HG03108 (cell line): ENCODE measurements around the gene ABCF2.
A peak's percentile ranks its signal among the peaks of the same experiment; 100 is the strongest.

Experiments used
- ATAC-seq: cut with Tn5 transposase; IDR thresholded peaks from one replicate; pipeline ENCODE4 v1.9.1; 2021; ENCODE audit warnings: moderate library complexity; ENCODE audit not compliant: unreplicated experiment

ABCF2 gene

DNA sequence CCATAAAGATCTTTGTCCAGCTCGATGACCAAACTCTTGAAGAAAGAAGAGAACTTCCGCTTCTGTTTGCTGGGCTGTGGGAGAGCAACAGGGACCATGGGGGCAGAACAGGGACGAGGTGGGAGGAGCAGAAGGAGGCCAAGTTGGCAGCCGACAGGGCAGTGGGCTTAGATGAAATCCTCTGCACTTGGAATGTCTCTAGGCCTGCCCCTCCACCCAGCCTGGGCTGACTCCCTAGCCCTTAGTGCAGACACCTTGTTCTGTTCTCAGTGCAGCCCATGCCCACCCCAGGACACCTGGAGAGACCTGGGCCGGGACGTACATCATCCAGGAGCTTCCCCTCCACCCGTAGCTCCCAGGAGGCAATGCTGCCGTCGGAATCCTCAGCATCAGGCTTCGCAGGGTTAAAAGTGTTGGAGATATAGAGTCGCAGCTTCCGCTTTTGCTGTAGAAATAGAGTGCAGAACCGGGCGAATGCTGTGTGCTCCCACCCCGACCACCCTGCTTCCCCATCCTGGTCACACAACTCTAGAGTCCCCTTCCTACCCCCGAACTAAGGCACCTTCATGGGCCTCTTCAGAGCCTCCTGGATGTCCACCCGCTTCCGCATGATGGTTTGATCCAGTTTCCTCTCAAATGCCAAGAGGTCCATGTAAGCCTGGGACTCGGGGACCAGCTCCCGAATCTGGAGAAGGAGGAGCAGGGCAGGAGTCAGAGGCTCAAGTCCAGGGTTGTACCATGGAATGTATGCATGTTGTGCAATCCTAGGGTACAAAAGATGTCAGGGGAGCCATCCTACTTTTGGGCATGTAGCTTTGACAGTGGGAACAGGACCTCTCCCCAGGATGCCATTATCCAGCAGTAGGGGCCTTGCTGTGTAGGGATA is 15.4 kb upstream of the ABCF2 start:
- ATAC-seq, result no peak

DNA sequence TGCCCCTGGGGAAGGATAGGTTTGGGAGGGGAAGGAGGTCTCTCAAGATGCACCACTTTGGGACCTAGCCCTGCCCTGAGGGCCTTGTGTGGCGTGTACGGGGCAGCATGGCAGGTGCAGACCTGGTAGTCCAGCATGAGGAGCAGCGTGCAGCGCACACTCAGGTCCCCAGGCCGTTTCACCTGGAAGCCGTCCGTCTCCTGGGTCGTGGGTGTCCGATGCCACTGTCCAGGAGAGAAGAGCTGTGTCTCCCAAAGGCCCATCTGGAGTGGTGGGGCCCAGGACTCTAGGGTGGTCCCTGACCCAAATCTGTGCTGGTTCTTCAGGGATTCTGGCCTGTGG is 14.7 kb upstream of the ABCF2 start:
- no peak for ATAC-seq

DNA sequence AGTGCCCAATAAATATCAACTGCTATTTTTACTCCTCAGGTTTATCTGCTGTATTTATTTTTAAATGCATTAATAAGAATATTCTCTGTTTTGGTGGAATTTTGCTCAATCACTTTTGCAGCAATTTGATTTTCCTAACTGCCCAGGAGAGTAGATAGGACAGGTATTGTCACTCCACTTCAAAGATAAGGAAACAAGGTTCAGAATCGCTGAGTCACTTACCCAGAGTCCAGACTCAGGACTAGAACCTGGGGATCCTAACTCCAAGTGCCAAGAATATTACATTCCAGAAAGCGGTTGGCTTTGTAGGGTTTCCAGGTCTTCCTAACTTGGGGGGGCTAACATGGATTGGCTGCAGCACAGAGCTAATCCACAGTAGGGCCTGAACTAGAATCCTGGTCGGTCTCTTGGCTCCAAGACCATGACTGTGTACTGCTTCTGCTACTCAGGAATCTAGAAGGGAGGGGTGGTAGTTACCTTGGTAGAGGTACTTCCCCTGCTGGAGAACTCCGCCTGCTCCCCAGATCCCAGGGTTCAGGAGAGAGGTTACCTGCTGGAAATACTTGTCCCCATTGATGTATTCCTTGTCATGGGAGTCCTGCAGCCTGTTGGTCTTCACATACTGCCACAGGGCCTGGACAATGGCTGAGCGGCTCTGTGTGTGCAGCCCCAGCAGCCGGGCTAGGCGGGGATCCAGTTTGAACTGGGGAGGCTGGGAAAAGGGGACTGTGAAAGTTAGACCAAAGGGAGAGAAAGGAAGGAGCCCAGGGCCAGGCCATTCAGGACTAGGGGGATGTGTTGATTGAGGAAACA is 14.1 kb upstream of the ABCF2 start:
- no peak for ATAC-seq

DNA sequence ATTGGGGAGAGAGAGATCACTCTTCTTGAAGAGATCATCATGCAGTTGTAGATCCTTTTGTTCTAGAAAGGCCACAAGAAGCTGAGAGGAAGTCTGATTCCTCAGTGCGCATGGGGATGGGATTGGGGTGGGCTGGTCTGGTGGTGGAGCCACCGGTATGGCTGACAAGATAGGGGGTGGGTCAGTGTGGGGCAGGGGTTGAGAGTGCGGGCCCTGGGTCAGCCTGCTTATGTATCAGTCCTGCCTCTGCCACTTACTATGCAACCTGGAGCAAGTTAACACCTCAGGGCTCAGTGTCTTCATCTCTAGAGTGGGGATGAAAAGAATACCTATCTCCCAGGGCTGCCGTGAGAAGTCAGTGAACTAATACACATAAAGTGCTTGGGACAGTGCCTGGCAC is 13.5 kb upstream of the ABCF2 start:
- ATAC-seq, result no peak

DNA sequence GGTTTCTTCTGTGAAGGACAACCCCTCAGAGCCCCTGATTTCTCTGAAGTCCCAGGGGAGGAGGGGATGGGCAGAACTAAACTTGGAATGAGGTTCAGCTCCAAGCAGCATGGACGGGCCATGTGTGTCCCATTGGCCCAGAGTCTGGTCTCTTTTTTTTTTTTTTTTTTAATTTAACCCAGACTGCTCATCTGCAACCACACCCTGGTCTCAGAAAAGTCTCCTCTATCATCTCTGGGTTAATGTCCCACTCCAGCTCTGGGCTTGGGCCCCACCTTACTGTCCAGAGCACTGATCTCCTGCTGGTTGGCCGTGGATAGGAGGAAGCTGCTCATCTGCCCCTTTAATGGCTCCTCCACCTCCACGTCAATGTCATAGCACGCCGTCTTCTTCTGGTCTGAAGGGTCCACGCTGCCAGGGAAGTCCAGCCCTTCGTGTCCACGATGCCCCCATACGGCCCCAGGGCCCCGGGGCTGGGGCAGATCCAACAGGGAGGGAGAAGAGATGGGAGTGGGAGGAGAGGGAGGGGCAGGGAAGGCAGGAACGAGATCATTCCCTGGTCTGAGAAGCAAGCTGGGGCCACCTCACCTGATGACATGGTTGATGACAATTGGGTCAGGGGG is 12.9 kb upstream of the ABCF2 start:
- ATAC-seq, result no peak

DNA sequence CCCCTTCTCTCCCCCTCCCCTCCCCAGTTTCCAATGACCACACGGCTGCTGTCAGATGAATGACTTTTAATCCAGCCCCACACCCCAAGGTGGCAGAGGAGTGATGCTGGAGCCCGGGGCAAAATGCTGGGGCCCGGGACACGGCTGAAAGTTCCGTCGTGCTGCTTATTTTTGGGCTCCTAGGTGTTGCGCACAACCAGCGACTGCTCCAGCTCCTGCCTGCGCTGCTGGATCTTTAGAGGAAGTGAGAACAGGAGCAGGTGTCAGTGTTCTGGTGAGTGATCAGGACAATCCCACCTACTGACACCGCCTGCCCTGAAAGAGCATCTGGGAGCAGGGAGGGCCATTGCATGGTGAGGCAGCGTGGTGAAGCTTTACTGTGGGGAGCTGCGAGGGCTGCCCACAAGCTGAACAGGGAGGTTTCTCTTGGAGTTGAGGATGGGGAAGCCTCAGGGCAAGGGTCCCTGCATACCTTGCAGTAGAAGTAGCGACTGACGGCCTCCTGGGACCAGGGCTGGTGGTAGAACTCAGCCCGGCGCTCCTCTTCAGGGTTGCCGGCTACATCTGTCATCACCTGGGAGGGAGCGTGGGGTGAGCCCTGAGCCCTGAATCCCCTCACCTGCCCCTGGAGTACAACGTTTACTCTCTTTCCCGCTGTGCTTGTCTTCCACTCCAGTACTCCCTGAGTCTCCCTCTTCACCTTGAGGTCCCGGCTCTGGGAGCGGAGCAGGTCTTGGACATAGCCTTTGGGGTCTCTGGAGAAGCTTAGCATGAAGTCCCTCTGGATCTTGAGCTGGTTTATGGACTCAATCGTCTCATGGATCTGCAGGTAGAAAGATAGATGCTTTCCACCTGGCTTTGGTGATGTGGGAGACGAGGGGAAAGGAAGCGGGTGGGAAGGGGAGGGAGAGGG is 12.2 kb upstream of the ABCF2 start:
- ATAC-seq, result no peak

DNA sequence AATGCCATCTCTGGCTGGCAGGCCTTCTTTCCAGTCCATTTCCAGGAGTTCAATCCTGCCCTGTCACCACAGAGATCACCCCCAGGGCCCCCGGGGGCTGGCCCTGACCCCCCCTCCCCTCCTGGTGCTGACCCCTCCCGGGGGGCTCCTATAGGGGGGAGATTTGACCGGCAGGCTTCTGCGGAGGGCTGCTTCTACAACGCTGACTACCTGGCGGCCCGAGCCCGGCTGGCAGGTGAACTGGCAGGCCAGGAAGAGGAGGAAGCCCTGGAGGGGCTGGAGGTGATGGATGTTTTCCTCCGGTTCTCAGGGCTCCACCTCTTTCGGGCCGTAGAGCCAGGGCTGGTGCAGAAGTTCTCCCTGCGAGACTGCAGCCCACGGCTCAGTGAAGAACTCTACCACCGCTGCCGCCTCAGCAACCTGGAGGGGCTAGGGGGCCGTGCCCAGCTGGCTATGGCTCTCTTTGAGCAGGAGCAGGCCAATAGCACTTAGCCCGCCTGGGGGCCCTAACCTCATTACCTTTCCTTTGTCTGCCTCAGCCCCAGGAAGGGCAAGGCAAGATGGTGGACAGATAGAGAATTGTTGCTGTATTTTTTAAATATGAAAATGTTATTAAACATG is 11.3 kb upstream of the ABCF2 start:
- ATAC-seq, result no peak

DNA sequence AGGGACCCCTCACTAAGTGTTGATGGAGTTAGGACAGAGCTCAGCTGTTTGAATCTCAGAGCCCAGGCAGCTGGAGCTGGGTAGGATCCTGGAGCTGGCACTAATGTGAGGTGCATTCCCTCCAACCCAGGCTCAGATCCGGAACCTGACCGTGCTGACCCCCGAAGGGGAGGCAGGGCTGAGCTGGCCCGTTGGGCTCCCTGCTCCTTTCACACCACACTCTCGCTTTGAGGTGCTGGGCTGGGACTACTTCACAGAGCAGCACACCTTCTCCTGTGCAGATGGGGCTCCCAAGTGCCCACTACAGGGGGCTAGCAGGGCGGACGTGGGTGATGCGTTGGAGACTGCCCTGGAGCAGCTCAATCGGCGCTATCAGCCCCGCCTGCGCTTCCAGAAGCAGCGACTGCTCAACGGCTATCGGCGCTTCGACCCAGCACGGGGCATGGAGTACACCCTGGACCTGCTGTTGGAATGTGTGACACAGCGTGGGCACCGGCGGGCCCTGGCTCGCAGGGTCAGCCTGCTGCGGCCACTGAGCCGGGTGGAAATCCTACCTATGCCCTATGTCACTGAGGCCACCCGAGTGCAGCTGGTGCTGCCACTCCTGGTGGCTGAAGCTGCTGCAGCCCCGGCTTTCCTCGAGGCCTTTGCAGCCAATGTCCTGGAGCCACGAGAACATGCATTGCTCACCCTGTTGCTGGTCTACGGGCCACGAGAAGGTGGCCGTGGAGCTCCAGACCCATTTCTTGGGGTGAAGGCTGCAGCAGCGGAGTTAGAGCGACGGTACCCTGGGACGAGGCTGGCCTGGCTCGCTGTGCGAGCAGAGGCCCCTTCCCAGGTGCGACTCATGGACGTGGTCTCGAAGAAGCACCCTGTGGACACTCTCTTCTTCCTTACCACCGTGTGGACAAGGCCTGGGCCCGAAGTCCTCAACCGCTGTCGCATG is 10.5 kb upstream of the ABCF2 start:
- ATAC-seq, result no peak

DNA sequence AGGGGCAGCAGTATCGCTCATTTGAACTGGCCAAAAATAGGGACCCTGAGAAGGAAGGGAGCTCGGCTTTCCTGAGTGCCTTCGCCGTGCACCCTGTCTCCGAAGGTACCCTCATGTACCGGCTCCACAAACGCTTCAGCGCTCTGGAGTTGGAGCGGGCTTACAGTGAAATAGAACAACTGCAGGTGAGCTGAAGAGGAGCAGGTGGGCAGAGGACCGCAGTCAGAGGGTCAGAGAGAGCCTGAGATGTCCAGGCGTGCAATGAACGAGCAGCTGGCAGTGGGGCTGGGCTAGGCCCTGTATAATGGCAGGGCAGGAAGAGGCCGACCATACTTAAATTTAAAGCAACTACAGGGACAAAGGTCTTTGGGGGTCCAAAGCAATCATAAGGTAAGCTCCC is 9.4 kb upstream of the ABCF2 start:
- no peak for ATAC-seq

DNA sequence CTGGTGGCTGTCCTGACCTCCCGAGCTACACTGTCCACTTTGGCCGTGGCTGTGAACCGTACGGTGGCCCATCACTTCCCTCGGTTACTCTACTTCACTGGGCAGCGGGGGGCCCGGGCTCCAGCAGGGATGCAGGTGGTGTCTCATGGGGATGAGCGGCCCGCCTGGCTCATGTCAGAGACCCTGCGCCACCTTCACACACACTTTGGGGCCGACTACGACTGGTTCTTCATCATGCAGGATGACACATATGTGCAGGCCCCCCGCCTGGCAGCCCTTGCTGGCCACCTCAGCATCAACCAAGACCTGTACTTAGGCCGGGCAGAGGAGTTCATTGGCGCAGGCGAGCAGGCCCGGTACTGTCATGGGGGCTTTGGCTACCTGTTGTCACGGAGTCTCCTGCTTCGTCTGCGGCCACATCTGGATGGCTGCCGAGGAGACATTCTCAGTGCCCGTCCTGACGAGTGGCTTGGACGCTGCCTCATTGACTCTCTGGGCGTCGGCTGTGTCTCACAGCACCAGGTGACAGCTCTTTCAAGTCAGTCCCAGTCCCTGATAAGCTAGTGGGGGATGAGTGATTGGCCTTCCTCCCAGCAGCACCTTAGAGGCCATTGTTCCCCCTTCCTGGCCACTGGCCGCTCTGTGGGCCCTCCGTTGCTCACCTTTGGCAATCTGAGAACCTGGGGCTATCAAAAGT is 8.2 kb upstream of the ABCF2 start:
- no peak for ATAC-seq

DNA sequence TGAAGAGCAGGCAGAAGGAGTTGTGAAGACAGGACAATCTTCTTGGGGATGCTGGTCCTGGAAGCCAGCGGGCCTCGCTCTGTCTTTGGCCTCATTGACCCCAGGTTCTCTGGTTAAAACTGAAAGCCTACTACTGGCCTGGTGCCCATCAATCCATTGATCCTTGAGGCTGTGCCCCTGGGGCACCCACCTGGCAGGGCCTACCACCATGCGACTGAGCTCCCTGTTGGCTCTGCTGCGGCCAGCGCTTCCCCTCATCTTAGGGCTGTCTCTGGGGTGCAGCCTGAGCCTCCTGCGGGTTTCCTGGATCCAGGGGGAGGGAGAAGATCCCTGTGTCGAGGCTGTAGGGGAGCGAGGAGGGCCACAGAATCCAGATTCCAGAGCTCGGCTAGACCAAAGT is 6.8 kb upstream of the ABCF2 start:
- ATAC-seq, result no peak

DNA sequence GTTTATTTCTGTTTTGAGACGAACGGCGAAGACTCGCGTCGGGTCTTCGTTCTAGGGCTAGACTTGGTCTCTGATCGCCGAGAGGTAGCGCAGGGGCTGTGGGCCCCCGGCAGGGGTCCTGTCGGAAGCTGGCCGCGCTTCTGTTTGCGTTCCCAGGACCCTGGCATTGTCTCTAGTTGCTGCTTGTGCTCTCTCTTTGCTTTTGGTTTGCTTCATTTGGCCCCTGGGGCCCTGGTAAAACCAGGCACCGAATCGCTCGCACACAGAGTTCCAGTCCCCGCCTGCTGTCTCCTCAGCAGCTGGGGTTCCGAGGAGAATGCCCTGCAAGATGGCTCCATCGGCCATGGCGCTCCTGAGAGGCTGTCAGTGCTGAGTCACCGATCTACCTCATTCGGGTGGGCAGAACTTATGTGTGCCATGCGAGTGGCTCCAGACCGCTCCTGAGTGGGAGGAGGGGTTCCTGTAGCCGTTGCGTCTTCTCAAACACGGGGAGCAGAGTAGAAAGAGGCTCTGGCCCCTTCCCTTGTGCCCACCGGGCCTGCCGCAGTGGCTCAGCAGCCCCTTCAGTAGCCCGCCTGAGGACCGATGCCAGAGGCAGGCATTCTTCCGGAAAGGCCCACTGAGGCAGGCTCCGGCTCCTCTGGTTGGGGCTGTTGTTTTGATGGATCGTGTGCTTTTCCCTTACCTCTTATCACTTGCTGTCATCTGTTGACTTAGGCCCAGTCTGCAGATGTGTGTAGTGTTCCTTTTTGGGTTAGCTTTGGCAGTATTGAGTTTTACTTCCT is 6.1 kb upstream of the ABCF2 start:
- no peak for ATAC-seq

DNA sequence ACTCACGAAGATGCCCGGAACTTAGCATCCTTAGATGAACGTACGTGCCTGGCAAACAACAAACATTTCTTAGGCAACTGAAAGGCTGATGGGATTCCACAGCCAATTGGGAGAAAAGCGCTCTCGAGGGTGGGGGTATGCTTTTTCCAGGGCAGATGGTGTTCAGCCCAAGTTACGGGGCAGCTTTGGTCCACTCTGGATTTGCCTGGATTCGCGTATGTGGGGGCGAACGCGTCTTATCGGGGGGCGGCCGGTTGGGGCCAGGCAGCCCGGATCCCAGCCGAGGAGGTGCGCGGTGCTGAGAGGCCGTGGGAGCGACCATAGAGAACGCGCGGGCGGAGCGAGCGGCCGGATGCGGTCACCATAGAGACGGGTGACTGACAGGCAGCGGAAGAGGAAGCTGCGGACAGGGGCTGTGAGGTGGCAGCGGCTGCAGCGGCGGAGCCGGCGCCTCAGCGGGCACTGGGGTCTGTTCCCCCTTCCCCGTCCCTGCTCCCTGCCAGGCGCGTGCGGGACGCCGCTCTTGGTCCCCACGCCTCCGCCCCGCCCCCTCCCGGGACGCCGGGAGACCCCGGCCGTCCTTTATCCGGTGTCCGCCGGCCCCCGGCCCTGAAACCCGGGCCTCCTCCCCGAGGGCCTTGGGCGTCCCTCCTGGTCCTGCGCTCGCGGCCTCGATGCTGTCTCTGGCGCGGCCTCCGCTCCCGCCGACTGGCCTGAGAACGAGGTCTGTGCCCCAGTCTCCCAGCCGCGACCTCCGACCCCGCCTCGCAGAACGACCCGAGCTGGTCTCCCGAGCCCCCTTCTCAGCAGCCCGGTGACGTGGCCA is 5.3 kb upstream of the ABCF2 start, which contains the start of gene CHPF2:
TSS of gene CHPF2 (plus strand) at position 393 of the 826 bp plus-strand sequence. CDS start 1,529 bp downstream, outside the sequence.
- ATAC-seq, result peak; percentile 96

DNA sequence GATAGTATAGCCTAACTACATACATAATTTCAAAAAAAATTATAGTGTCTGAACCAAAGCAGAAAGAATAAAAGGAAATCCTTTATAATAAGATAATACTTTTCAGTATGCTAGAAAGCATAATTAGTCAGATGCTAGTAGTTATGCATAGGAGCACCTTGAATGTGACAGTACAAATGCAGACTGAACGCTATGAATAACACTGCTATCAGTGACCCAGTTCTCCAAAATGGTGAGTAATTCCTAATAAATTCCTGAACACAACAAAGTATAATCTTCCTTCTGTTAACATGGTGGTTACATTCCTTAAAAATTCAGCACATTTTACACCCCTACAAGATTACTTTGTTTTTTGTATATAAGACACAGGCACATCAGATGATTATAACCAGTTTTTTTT is 4.1 kb upstream of the ABCF2 start:
- ATAC-seq, result no peak

DNA sequence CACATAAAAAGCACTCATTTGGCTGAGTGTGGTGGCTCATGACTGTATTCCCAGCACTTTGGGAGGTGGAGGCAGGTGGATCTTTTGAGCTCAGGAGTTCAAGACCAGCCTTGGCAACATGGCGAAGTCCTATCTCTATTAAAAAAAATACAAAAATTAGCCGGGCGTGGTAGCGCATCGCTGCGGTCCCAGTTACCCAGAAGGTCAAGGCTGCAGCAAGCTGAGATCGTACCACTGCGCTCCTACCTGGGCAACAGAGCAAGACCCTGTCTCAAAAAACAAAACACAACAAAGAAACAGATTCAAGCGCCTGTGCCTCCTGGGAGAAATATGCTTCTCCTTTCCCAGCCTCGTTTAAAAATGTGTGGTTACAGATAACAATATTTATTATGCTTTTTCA is 2.2 kb upstream of the ABCF2 start:
- no peak for ATAC-seq

DNA sequence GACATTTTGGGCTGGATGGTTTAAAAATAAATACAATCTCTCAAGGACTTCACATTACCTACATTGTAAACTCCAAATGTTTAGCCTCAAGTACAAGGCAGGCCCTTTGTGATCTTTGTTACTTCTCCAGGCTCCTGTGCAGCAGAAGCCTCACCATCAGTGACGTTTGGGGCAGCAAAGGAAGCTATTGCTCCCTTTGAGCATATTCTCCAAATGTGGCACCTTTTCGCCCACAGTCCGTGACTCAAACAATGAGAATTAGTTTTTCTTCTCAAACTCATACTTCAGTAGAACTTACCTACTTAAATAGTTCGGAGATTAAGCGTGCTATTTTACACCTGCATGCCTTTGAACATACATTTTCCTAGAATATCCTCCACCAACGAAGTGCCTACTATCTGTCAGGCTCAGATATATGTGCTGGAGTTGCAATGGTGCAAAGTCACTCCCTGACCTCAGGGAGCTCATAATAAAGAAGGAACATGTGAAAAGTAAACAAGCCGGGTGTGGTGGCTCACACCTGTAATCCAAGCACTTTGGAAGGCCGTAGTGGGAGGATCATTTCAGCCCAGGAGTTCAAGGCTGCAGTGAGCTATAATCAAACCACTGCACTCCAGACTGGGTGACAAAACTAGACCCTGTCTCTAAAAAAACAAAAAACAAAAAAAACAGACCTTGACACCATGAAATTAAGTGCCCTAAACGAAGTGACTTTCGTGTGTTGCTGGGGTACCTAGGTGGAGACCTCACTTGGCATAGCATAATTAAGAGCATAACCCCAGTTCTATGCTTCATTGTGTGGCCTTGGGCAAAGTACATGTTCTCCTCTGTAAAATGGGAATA is 1.2 kb upstream of the ABCF2 start:
- ATAC-seq, result no peak
